AG09319 (cell line): ENCODE measurements around the gene CHPF2.

Experiments
- DNase-seq: peaks from one replicate; pipeline ENCODE4 v3.0.0-alpha.2; 2010; ENCODE audit warnings: low read depth; ENCODE audit errors: extremely low read depth
- TF ChIP-seq, protein P1 (sequence below): IDR thresholded peaks from 2 replicates; pipeline ENCODE4 v1.5.1; 2011; ENCODE audit warnings: low read depth, mild to moderate bottlenecking, inconsistent platforms, low read length, moderate library complexity

The CHPF2 gene

GRCh38 chr7:151244841-151245346 lies 12.6 kb downstream of the CHPF2 start:
- DNase-seq = no peak
- TF ChIP-seq, protein P1, sequence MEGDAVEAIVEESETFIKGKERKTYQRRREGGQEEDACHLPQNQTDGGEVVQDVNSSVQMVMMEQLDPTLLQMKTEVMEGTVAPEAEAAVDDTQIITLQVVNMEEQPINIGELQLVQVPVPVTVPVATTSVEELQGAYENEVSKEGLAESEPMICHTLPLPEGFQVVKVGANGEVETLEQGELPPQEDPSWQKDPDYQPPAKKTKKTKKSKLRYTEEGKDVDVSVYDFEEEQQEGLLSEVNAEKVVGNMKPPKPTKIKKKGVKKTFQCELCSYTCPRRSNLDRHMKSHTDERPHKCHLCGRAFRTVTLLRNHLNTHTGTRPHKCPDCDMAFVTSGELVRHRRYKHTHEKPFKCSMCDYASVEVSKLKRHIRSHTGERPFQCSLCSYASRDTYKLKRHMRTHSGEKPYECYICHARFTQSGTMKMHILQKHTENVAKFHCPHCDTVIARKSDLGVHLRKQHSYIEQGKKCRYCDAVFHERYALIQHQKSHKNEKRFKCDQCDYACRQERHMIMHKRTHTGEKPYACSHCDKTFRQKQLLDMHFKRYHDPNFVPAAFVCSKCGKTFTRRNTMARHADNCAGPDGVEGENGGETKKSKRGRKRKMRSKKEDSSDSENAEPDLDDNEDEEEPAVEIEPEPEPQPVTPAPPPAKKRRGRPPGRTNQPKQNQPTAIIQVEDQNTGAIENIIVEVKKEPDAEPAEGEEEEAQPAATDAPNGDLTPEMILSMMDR = no peak

GRCh38 chr7:151245360-151246101 lies 13.2 kb downstream of the CHPF2 start:
- no peak for DNase-seq
- TF ChIP-seq, protein P1 = peak; percentile 36

DNA sequence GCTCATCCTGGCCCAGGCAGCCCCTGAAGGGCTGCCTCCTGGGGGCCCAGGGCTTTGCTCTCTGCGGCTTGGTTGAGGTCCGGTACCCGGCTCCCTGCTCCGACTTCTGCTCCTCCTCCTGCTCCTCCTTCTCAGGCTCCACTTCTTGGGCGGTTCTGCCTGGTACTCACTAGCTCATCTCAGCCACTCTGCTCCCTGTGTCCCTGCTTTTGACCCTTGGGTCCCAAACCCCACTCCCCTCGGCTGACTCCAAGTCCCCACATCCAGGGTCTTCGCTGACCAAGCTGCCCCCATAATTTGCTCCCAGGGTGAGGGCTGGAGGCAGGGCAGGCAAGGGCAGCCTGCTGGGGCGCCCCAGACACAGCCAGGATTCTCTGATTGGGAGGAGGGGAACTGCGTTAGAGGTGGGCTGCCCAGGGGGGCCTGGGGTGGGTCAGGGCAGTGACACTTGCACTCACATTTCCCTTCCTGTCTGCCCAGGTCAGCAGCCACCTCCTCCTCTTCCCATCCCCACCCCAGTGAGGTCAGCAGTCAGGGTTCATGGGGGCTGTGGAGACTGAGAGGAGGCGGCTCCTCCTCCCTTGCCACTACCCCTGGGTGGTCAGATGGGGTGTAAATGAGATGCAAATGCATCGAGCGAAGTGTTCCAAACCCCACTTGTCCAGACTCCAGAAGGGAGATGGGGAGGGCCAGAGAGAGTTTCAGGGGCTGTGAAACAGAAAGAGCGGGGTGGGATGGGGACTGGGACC lies 14.0 kb downstream of the CHPF2 start:
- no peak for DNase-seq

GRCh38 chr7:151246851-151247580 lies 14.7 kb downstream of the CHPF2 start:
- no peak for DNase-seq
- TF ChIP-seq, protein P1 = no peak

More for the DNA sequence above, 14.0 kb downstream of the CHPF2 start:
- TF ChIP-seq, protein P1 = no peak

GRCh38 chr7:151247611-151248345 lies 15.5 kb downstream of the CHPF2 start:
- no peak for DNase-seq
- TF ChIP-seq, protein P1 = no peak

- TF ChIP-seq, protein P1 = no peak
- no peak for DNase-seq
Measured at GRCh38 chr7:151248346-151249033, 16.2 kb downstream of the CHPF2 start, which contains the start of gene SMARCD3. Gene SMARCD3 (minus strand): TSS chr7:151248694. CDS start chr7:151248562, 132 bp downstream.
